PC-3 (cell line): Measurements from ENCODE around the gene ZFC3H1. TPM values are rescaled to one million over a fixed set of nuclear protein-coding genes. Genes with fewer than 3 reads are reported as not detected.

Experiments
- ATAC-seq: fragments of 200-7000 bp; cut with Tn5 transposase; 2 replicates; pipeline ENCODE4 v1.9.1; 2020; ENCODE audit warnings: mild to moderate bottlenecking, moderate library complexity
- BruUV-seq: library from RNA; stranded (reverse); fragments of 400-500 nt; replicated peaks from 2 replicates; lab custom pipeline; 2021; lab: Mats Ljungman, UMichigan
- CTCF ChIA-PET: fragments of 300-600 bp; sonication (Branson Sonifier 250); formaldehyde crosslinking; loops from one replicate; lab custom pipeline; 2022; ENCODE audit warnings: antibody characterized with exemption; lab: Charles Lee
- POLR2A ChIA-PET: fragments of 300-600 bp; sonication (Branson Sonifier 250); formaldehyde crosslinking; loops from one replicate; lab custom pipeline; 2022; ENCODE audit warnings: antibody characterized with exemption; ENCODE audit not compliant: unreplicated experiment; lab: Charles Lee
- DNase-seq: peaks from one replicate; pipeline ENCODE4 v3.0.0-alpha.2; 2015
- H2AFZ ChIP-seq: fragments of 300-600 bp; sonication (generic); 2 replicates; pipeline ENCODE4 v1.6.0; 2016; ENCODE audit warnings: antibody characterized with exemption, low read length
- H3F3A ChIP-seq: fragments of 300-600 bp; sonication (generic); one replicate; pipeline ENCODE4 v1.6.0; 2017; ENCODE audit warnings: antibody characterized with exemption, low read length, control low read depth, mild to moderate bottlenecking; ENCODE audit not compliant: unreplicated experiment
- H3K27ac ChIP-seq: fragments of 300-600 bp; sonication (generic); 2 replicates; pipeline ENCODE4 v1.5.1; 2016; ENCODE audit warnings: mild to moderate bottlenecking, low read length
- H3K27me3 ChIP-seq: fragments of 300-600 bp; sonication (generic); 2 replicates; pipeline ENCODE4 v1.6.1; 2016; ENCODE audit warnings: low read length, mixed read lengths
- H3K36me3 ChIP-seq: fragments of 300-600 bp; sonication (generic); 2 replicates; pipeline ENCODE4 v1.6.1; 2016; ENCODE audit warnings: low read depth, mixed run types, low read length, mixed read lengths
- H3K4me1 ChIP-seq: fragments of 300-600 bp; sonication (generic); 2 replicates; pipeline ENCODE4 v1.5.1; 2016; ENCODE audit warnings: low read length; ENCODE audit not compliant: insufficient read depth
- H3K4me2 ChIP-seq: fragments of 300-600 bp; sonication (generic); 2 replicates; pipeline ENCODE4 v1.6.0; 2016; ENCODE audit warnings: low read length
- H3K4me3 ChIP-seq: fragments of 300-600 bp; sonication (generic); 2 replicates; pipeline ENCODE4 v1.5.1; 2016; ENCODE audit warnings: mild to moderate bottlenecking, low read length, mixed read lengths
- H3K79me2 ChIP-seq: fragments of 300-600 bp; sonication (generic); 2 replicates; pipeline ENCODE4 v1.6.1; 2017; ENCODE audit warnings: low read length, mixed read lengths
- H3K9ac ChIP-seq: fragments of 300-600 bp; sonication (generic); 2 replicates; pipeline ENCODE4 v1.6.0; 2016; ENCODE audit warnings: mild to moderate bottlenecking, low read length
- H3K9me2 ChIP-seq: fragments of 300-600 bp; sonication (generic); replicated peaks from 2 replicates; pipeline ENCODE4 v1.6.1; 2016; ENCODE audit warnings: mixed run types, low read length, mixed read lengths
- H3K9me3 ChIP-seq: fragments of 300-600 bp; sonication (generic); 2 replicates; pipeline ENCODE4 v1.6.1; 2016; ENCODE audit warnings: low read length, mixed read lengths
- H4K20me1 ChIP-seq: fragments of 300-600 bp; sonication (generic); 2 replicates; pipeline ENCODE4 v1.6.1; 2016; ENCODE audit warnings: low read length, mixed read lengths
- CTCF ChIP-seq: fragments of 300-600 bp; sonication (generic); conservative IDR thresholded peaks from 2 replicates; pipeline ENCODE4 v1.5.1; 2017; ENCODE audit warnings: antibody characterized with exemption, low read depth, mild to moderate bottlenecking, low read length
- EZH2phosphoT487 ChIP-seq: fragments of 300-600 bp; sonication (generic); IDR thresholded peaks from 2 replicates; pipeline ENCODE4 v1.6.1; 2018; ENCODE audit warnings: mild to moderate bottlenecking, antibody characterized with exemption, low read length, borderline replicate concordance
- intact Hi-C: fragments of 100-400 bp; cut with micrococcal nuclease; formaldehyde crosslinking; loops from 2 replicates; pipeline ENCODE4 v1.9.0; 2023
- total RNA-seq: library from RNA; depleted of rRNA; stranded (reverse); fragments of >200 nt; gene quantifications from 2 replicates; pipeline ENCODE4 v1.2.3, GENCODE V29; 2014; rRNA removed

Gene ZFC3H1
- total RNA-seq, 1 experiment from 2014 or later: 13.7 TPM

DNA sequence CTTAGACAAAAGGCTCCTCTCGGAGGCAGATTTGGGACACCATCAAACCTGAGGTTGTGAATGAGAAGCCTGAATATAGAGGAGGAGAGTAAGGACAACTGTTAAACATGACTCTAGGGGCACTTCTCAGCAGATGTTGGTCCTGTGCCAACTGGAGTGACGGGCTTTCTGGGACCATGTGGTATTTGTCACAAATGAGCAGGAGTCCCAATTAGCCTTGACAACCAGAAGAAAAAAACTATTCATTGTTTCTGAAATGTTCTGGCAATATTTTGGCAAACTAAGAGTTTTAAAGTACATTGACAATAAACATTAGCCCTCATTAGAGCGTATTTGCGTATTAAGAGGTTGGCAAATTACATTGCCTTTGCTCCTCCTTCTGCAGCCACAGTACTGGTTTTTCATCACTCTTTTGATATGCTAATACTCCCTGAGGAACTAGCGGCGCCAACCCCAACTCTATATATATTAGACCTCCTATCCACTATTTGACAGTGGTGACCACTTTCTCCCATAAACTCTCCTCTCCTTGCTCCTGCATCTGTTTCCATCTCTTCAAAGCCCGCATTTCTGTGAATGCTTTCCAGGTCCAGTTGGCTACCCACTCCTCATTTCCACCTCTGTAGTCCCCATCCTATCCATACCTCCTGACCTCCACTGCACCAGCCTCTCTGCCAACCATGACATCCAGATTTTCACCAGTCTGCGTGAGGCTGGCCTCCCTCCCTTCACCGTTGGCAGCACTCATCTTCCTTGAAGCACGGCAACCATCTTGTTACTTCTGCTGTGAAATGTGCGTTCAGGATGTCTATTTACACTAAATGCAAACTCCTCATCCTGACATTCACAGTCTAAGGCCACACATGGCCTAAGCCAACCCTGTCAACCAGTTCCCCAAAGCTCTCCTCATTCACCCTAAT lies 100.7 kb downstream of the ZFC3H1 start:
- DNase-seq: no peak
- Histone ChIP-seq H3K27me3 (no peaks in the 10 kb centered on the region), H3K9me2 (0 out of 2 replicates have a peak, but pooled peaks cover 2% of the 10 kb centered on the region), H3K4me2 (no peak overlapping the region), H2AFZ (no peak overlapping the region), H3K9me3 (no peaks in the 10 kb centered on the region), H3K9ac (no peak overlapping the region), H3F3A (no peaks in the 10 kb centered on the region), H3K79me2 (no peaks in the 10 kb centered on the region), H3K4me1 (no peaks in the 10 kb centered on the region), H3K4me3 (no peak overlapping the region), H3K36me3 (no peaks in the 10 kb centered on the region), H4K20me1 (no peaks in the 10 kb centered on the region), H3K27ac (no peak overlapping the region)
- BruUV-seq: no TSS peak
- CTCF ChIA-PET: no interaction called here
- intact Hi-C loops: no loop called here
- TF ChIP-seq CTCF (no peak), EZH2phosphoT487 (no peak)
- POLR2A ChIA-PET: no interaction called here
- ATAC-seq: no peak

Other genes with a start within 250 kb of the ZFC3H1 start
- gene LGR5, start 224.1 kb downstream of the ZFC3H1 start, total RNA-seq: 0.04 and 0.46 TPM in 2 replicates
- gene THAP2, start 453 bp upstream of the ZFC3H1 start, total RNA-seq: 1.2 and 2.4 TPM in 2 replicates
- gene TMEM19, start 22.2 kb upstream of the ZFC3H1 start, total RNA-seq: 14.3 and 17.5 TPM in 2 replicates
- 27.3 and 28.9 TPM in 2 replicates for gene RAB21, start 91.0 kb upstream of the ZFC3H1 start, total RNA-seq
- 9.7 and 12.5 TPM in 2 replicates for gene TBC1D15, start 175.9 kb upstream of the ZFC3H1 start, total RNA-seq